Panc1 (cell line): Measurements from ENCODE around the gene NRK. TPM values are rescaled to one million over a fixed set of nuclear protein-coding genes. Genes with fewer than 3 reads are reported as not detected.
"Not testable (repeated sequence)": the region's sequence is repeated elsewhere in the genome, so short reads cannot be mapped to it uniquely, and the experiment has no call there.

Experiments
- ATAC-seq: fragments of 200-7000 bp; cut with Tn5 transposase; 2 replicates; pipeline ENCODE4 v1.9.1; 2020; ENCODE audit warnings: mild to moderate bottlenecking, moderate library complexity
- BruUV-seq: library from RNA; stranded (reverse); fragments of 400-500 nt; replicated peaks from 2 replicates; lab custom pipeline; 2021; lab: Mats Ljungman, UMichigan
- CTCF ChIA-PET: fragments of 300-600 bp; sonication (Branson Sonifier 250); formaldehyde crosslinking; loops from one replicate; lab custom pipeline; 2022; ENCODE audit warnings: antibody characterized with exemption; lab: Charles Lee
- POLR2A ChIA-PET: fragments of 300-600 bp; sonication (Branson Sonifier 250); formaldehyde crosslinking; loops from one replicate; lab custom pipeline; 2022; ENCODE audit warnings: antibody characterized with exemption; lab: Charles Lee
- DNase-seq: peaks from one replicate; pipeline ENCODE4 v3.0.0-alpha.2; 2010; ENCODE audit warnings: low read depth, low spot score
- H3K27ac ChIP-seq: 2 replicates; pipeline ENCODE4 v1.5.1; 2011; ENCODE audit warnings: mild to moderate bottlenecking, low read length, inconsistent platforms
- H3K27me3 ChIP-seq: fragments of 200-500 bp; sonication (Bioruptor generic); 2 replicates; pipeline ENCODE4 v1.6.0; 2014; ENCODE audit warnings: low read length, inconsistent platforms; ENCODE audit not compliant: control insufficient read depth, insufficient read depth
- H3K36me3 ChIP-seq: fragments of 200-500 bp; sonication (Bioruptor generic); 2 replicates; pipeline ENCODE4 v1.5.1; 2014; ENCODE audit warnings: inconsistent platforms, mild to moderate bottlenecking, low read length, moderate library complexity; ENCODE audit not compliant: control insufficient read depth, insufficient read depth
- H3K4me1 ChIP-seq: 2 replicates; pipeline ENCODE4 v1.5.1; 2011; ENCODE audit warnings: inconsistent platforms, mild to moderate bottlenecking, low read length, moderate library complexity; ENCODE audit not compliant: control insufficient read depth, insufficient read depth
- H3K4me3 ChIP-seq, 2 experiments: 2 replicates each; pipeline ENCODE4 v1.5.1; 2011 to 2012; ENCODE audit warnings: low read depth in 2 of 2, low read length in 2 of 2, mild to moderate bottlenecking in 2 of 2, inconsistent platforms in 1 of 2, moderate library complexity in 1 of 2
- H3K9me3 ChIP-seq: fragments of 200-500 bp; sonication (Bioruptor generic); 2 replicates; pipeline ENCODE4 v1.5.1; 2014; ENCODE audit warnings: low read depth, mild to moderate bottlenecking, inconsistent platforms, low read length, moderate library complexity; ENCODE audit not compliant: control insufficient read depth, insufficient read depth
- POLR2AphosphoS5 ChIP-seq: IDR thresholded peaks from 2 replicates; pipeline ENCODE4 v1.6.1; 2012; ENCODE audit warnings: mild to moderate bottlenecking, low read depth, low read length, moderate library complexity
- SIN3A ChIP-seq: IDR thresholded peaks from 2 replicates; pipeline ENCODE4 v1.6.1; 2012; ENCODE audit warnings: low read depth, mild to moderate bottlenecking, low read length, moderate library complexity, borderline replicate concordance; ENCODE audit not compliant: insufficient read depth
- TCF7L2 ChIP-seq: IDR thresholded peaks from 2 replicates; pipeline ENCODE4 v1.6.1; 2011; ENCODE audit warnings: mild to moderate bottlenecking, low read depth, low read length, inconsistent platforms
- in situ Hi-C: cut with HindIII; loops from 2 replicates; pipeline ENCODE4 v1.10.0; 2016; ENCODE audit warnings: low sequenced_read_pairs, low pct_unique_long_range_greater_than_20kb
- intact Hi-C: fragments of 100-400 bp; cut with micrococcal nuclease; formaldehyde crosslinking; loops from one replicate; pipeline ENCODE4 v1.10.0; 2022; ENCODE audit not compliant: unreplicated experiment
- total RNA-seq: library from RNA; stranded (reverse); gene quantifications from one replicate; pipeline ENCODE4 v1.2.1, GENCODE V29; 2021; ENCODE audit not compliant: unreplicated experiment
- TF ChIP-seq, protein P1 (sequence below), 2 experiments: IDR thresholded peaks; 2 replicates each; pipeline ENCODE4 v1.6.1; 2011 to 2012; ENCODE audit warnings: low read depth in 2 of 2, control low read depth in 1 of 2, low read length in 1 of 2, mild to moderate bottlenecking in 1 of 2, moderate library complexity in 1 of 2; ENCODE audit not compliant: insufficient read depth in 1 of 2
- TF ChIP-seq, protein P2 (sequence below): fragments of 450-650 bp; IDR thresholded peaks from 2 replicates; pipeline ENCODE4 v1.5.1; 2017; ENCODE audit warnings: mild to moderate bottlenecking

Gene NRK
- total RNA-seq, 1 experiment from 2014 or later, result 0.03 TPM

DNA sequence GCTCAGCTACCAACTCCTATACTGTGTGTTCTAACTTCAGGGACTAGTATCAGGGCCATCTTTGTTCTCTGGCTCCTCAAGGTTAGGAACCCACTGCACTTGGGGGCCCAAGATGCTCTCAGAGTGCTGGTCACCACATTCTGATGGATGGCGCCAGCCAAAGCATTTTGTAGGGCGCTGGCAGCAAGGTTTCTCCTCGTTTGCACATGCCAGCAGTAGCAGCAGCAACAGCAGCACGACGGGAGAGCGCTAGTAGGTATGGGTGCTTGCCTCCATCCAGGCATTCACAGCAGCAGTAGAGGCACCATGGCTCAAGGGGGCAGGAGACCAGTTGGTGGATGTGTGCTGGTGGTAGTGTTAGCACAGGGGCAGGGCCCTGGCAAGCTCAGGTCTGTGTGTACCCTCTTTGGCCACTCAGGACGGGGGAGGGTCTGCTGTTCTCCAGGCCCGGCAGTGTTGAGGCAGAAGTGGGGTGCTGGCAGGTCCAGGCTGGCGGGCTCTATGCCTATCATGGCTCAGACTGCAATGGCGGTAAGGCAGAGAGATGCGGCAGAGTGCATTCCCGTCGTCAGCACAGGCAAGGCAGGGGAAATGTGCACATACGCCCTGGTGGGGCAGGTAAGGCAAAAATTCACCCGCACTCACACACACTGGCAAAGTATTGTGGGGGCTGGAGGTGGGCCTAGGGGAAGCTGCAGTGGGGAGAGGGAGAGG is 159.6 kb downstream of the NRK start:
- Histone ChIP-seq H3K4me1 (no peaks in the 10 kb centered on the region), H3K4me3 (no peak overlapping the region), H3K27me3 (no peaks in the 10 kb centered on the region), H3K27ac (no peak overlapping the region), H3K9me3 (no peaks in the 10 kb centered on the region), H3K36me3 (no peaks in the 10 kb centered on the region)
- no peak for TF ChIP-seq SIN3A
- TF ChIP-seq TCF7L2, result no peak
- TF ChIP-seq, protein P1, sequence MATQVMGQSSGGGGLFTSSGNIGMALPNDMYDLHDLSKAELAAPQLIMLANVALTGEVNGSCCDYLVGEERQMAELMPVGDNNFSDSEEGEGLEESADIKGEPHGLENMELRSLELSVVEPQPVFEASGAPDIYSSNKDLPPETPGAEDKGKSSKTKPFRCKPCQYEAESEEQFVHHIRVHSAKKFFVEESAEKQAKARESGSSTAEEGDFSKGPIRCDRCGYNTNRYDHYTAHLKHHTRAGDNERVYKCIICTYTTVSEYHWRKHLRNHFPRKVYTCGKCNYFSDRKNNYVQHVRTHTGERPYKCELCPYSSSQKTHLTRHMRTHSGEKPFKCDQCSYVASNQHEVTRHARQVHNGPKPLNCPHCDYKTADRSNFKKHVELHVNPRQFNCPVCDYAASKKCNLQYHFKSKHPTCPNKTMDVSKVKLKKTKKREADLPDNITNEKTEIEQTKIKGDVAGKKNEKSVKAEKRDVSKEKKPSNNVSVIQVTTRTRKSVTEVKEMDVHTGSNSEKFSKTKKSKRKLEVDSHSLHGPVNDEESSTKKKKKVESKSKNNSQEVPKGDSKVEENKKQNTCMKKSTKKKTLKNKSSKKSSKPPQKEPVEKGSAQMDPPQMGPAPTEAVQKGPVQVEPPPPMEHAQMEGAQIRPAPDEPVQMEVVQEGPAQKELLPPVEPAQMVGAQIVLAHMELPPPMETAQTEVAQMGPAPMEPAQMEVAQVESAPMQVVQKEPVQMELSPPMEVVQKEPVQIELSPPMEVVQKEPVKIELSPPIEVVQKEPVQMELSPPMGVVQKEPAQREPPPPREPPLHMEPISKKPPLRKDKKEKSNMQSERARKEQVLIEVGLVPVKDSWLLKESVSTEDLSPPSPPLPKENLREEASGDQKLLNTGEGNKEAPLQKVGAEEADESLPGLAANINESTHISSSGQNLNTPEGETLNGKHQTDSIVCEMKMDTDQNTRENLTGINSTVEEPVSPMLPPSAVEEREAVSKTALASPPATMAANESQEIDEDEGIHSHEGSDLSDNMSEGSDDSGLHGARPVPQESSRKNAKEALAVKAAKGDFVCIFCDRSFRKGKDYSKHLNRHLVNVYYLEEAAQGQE (IDR thresholded peaks at IDR 0.05; ENCODE audit: insufficient read depth in 1 of 2, low read depth in 2 of 2, low read length in 1 of 2), result no peak
- no peak for TF ChIP-seq POLR2AphosphoS5
- TF ChIP-seq, protein P2, sequence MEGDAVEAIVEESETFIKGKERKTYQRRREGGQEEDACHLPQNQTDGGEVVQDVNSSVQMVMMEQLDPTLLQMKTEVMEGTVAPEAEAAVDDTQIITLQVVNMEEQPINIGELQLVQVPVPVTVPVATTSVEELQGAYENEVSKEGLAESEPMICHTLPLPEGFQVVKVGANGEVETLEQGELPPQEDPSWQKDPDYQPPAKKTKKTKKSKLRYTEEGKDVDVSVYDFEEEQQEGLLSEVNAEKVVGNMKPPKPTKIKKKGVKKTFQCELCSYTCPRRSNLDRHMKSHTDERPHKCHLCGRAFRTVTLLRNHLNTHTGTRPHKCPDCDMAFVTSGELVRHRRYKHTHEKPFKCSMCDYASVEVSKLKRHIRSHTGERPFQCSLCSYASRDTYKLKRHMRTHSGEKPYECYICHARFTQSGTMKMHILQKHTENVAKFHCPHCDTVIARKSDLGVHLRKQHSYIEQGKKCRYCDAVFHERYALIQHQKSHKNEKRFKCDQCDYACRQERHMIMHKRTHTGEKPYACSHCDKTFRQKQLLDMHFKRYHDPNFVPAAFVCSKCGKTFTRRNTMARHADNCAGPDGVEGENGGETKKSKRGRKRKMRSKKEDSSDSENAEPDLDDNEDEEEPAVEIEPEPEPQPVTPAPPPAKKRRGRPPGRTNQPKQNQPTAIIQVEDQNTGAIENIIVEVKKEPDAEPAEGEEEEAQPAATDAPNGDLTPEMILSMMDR, result no peak
- CTCF ChIA-PET, result no interaction called here
- DNase-seq, result no peak
- POLR2A ChIA-PET, result no interaction called here
- intact Hi-C loops, result no loop called here
- ATAC-seq, result no peak
- BruUV-seq, result no TSS peak
- in situ Hi-C loops, result no loop called here

DNA sequence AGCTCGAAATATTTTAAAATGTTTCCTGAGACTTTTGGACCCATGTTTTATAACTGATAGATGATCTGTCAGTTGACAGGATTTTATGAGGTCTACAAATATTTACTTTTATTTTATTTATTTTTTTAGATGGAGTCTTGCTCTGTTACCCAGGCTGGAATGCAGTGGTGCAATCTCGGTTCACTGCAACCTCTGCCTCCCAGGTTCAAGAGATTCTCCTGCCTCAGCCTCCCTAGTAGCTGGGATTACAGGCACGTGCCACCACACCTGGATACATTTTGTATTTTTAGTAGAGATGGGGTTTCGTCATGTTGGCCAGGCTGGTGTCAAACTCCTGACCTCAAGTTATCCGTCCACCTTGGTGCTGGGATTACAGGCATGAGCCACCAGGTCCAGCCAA is 166.1 kb downstream of the NRK start:
- H3K27me3 ChIP-seq, BruUV-seq, CTCF ChIA-PET, H3K4me3 ChIP-seq, H3K27ac ChIP-seq, in situ Hi-C loops, H3K9me3 ChIP-seq, POLR2A ChIA-PET, DNase-seq, intact Hi-C loops, H3K4me1 ChIP-seq, ATAC-seq, H3K36me3 ChIP-seq: not testable (repeated sequence)

DNA sequence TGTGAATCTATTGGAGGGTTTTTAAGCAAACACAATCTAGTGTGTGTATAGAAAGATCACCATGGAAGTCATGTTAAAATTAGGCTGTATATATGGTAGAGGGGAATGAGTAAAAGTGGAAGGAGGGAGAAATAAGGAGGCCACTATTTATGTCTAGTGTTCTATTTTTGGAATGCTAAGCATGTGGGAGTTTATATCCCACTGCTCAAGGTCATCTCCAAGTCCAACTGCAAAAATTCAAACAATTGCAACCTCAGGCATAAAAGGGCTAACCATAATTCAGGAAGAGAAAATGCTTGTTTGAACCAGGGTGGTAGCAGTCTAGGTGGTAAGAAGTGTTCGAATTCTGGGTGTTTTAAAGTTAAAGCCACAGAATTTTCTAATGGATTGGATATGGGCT is 177.0 kb downstream of the NRK start:
- H3K4me3 ChIP-seq, result no peak overlapping the region
- ATAC-seq (no peak), DNase-seq (no peak)
- no peaks in the 10 kb centered on the region for H3K27me3 ChIP-seq
- H3K27ac ChIP-seq, result no peak overlapping the region
- H3K9me3 ChIP-seq, result no peaks in the 10 kb centered on the region
- TF ChIP-seq TCF7L2, result no peak
- TF ChIP-seq, protein P1 (IDR thresholded peaks at IDR 0.05; ENCODE audit: insufficient read depth in 1 of 2, low read depth in 2 of 2, low read length in 1 of 2), result no peak
- no peak for TF ChIP-seq POLR2AphosphoS5
- no peak for TF ChIP-seq SIN3A
- TF ChIP-seq, protein P2, result no peak
- ChIA-PET POLR2A (no interaction called here), CTCF (no interaction called here)
- intact Hi-C loops (no loop called here), in situ Hi-C loops (no loop called here)
- BruUV-seq, result no TSS peak
- no peaks in the 10 kb centered on the region for H3K4me1 ChIP-seq
- H3K36me3 ChIP-seq, result no peaks in the 10 kb centered on the region
